ENCODE measurements around the gene AADAT. TPM values are rescaled to one million over a fixed set of nuclear protein-coding genes. Genes with fewer than 3 reads are reported as not detected.

The AADAT gene
- total RNA-seq, 2 donors from 2014 or later: 1.2 to 1.6 TPM

DNA sequence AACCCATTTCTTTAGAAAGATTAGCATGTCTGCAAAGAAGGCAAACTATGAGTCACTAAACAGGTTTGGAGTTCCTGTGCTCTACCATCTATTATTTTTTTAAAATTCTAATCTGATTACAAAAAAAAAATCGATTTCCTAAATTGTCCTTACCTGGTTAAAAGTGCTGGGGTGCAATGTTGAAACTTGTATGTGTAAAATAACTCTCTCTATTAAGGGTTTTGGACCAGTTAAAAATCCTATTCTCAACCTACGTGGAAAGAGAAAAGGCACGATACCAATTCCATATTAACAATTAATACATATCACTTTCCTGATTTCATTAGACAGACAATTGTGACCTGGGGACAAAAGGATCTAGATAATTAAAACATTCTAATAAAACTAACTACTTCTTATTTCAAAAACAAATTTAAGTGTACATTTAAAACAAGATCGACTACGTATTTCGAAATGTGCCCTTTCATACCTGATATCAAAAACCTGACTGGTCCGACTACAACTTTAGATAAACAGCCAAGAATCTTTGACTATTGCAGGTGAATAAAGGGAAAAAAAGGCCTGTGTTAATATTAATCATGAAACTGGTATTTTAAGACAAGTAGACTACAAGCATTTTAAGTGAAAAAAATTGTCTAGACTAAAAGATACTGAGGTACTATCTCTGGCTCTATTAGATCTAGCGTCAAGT lies 21.2 kb downstream of the AADAT start:
- Histone ChIP-seq H3K9me3 (no peaks in the 10 kb centered on the region), H3K4me1 (no peaks in the 10 kb centered on the region), H3K4me3 (no peak overlapping the region), H3K27me3 (no peaks in the 10 kb centered on the region), H3K27ac (no peak overlapping the region), H3K36me3 (peaks cover 7% of the 10 kb centered on the region)
- DNase-seq (ENCODE audit: low spot score): no peak
- TF ChIP-seq, protein P1, sequence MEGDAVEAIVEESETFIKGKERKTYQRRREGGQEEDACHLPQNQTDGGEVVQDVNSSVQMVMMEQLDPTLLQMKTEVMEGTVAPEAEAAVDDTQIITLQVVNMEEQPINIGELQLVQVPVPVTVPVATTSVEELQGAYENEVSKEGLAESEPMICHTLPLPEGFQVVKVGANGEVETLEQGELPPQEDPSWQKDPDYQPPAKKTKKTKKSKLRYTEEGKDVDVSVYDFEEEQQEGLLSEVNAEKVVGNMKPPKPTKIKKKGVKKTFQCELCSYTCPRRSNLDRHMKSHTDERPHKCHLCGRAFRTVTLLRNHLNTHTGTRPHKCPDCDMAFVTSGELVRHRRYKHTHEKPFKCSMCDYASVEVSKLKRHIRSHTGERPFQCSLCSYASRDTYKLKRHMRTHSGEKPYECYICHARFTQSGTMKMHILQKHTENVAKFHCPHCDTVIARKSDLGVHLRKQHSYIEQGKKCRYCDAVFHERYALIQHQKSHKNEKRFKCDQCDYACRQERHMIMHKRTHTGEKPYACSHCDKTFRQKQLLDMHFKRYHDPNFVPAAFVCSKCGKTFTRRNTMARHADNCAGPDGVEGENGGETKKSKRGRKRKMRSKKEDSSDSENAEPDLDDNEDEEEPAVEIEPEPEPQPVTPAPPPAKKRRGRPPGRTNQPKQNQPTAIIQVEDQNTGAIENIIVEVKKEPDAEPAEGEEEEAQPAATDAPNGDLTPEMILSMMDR (IDR thresholded peaks at IDR 0.05): no peak

DNA sequence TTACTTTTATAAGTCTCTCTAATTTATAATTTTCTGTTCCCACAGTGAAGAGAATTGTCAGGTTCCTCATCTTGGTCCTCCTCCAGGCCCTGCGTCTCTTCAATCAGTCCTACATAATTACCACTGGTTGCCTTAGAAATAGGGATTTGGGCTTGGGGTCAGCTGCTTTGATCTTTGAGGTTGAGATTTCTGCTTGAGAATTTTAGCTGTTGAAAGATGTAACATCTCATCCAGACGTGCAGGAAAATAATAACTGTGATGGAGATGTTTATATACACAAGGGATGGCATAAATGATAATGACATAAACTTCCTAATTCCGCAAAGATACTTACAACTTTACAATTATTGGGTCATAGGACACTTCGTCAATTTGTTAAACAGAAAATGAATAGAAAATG lies 30.3 kb downstream of the AADAT start:
- DNase-seq (ENCODE audit: low spot score): no peak
- Histone ChIP-seq H3K4me1 (no peaks in the 10 kb centered on the region), H3K27me3 (no peaks in the 10 kb centered on the region), H3K4me3 (no peak overlapping the region), H3K9me3 (no peaks in the 10 kb centered on the region), H3K27ac (no peak overlapping the region), H3K36me3 (no peaks in the 10 kb centered on the region)
- TF ChIP-seq, protein P1 (IDR thresholded peaks at IDR 0.05): no peak

DNA sequence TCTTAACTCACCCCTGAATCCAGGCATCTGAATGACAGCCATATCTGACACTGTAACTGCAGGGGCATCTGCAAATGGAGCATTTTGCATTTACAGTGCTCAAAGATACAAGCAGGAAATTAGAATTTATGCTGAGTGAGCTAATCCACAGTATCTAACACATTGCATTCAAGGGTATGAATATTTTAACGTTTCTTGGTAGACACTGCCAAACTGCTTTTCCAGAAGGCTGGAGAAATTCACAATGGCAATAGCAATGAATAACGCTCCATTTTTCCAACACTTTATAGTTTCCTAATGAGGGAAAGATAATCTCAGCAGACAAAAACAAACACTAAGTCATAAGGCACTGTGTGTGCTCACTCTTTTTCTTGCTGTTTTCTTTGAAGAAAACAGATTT lies 30.9 kb downstream of the AADAT start:
- Histone ChIP-seq H3K4me1 (no peaks in the 10 kb centered on the region), H3K27ac (no peak overlapping the region), H3K27me3 (no peaks in the 10 kb centered on the region), H3K36me3 (no peaks in the 10 kb centered on the region), H3K9me3 (no peaks in the 10 kb centered on the region), H3K4me3 (no peak overlapping the region)
- TF ChIP-seq, protein P1 (IDR thresholded peaks at IDR 0.05): no peak
- no peak for DNase-seq (ENCODE audit: low spot score)

DNA sequence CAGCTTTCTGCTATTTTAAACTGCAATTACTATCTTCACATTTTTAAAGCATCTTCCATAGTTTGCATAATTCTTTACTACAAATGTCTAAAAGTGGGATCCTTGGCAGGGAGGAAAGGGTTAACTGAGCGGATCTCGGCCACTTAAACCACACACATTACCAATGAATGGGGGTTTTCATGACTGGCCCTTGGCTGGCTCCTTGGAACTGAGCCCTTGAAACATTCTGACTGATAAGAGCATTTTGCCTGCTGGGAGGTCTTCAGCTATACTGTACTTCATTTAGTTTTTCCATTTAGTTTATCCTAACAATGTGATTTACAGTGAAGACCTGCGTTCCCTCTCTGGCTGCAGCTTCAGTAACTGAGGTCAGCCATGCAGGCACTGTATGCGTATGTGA lies 31.9 kb downstream of the AADAT start:
- no peak overlapping the region for H3K27ac ChIP-seq
- DNase-seq (ENCODE audit: low spot score): no peak
- H3K4me1 ChIP-seq: no peaks in the 10 kb centered on the region
- TF ChIP-seq, protein P1 (IDR thresholded peaks at IDR 0.05): no peak
- no peak overlapping the region for H3K4me3 ChIP-seq
- H3K36me3 ChIP-seq: no peaks in the 10 kb centered on the region
- H3K9me3 ChIP-seq: no peaks in the 10 kb centered on the region
- no peaks in the 10 kb centered on the region for H3K27me3 ChIP-seq

DNA sequence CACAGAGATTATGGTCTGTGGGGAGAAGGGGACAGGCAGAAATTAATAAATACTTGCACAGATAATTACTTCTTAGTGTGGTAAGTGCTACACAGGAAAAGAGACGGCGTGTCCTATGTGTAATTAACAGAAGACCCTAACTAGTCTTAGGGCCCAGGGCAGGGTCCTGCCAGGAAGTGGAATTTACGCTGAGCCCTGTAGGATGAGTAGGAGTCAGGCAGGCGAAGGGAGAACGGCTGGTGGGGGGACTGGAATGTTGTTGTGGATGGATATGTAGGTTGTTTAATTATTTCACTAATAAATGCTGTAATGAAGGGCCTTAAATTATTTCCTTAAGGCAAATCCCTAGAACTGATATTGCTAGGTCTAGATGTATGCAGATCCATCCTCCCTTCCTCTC lies 36.8 kb downstream of the AADAT start:
- TF ChIP-seq, protein P1 (IDR thresholded peaks at IDR 0.05): no peak
- no peaks in the 10 kb centered on the region for H3K9me3 ChIP-seq
- no peak overlapping the region for H3K27ac ChIP-seq
- no peaks in the 10 kb centered on the region for H3K27me3 ChIP-seq
- no peaks in the 10 kb centered on the region for H3K4me1 ChIP-seq
- no peaks in the 10 kb centered on the region for H3K36me3 ChIP-seq
- DNase-seq (ENCODE audit: low spot score): no peak
- H3K4me3 ChIP-seq: no peak overlapping the region

DNA sequence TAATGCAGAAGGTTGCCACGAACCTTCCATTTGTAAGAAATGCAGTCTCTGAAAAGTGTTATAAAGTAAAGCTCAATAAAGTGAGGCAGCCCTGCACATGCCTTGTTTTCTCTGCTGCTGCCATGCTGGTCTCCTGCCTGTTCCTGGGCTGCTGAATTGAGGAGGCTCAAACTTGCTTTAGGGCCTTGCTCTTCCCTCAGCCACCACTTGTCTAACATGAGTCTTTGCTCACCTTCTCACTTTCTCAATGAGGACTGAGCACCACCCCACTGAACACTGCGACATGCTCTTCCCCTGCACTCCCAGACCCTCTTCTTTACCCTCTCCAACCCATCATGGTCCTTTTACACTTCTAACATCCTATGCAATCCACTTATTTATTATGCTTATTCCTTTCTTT lies 38.4 kb downstream of the AADAT start:
- no peak overlapping the region for H3K4me3 ChIP-seq
- TF ChIP-seq, protein P1 (IDR thresholded peaks at IDR 0.05): no peak

More for the DNA sequence above, 38.4 kb downstream of the AADAT start:
- H3K36me3 ChIP-seq: no peaks in the 10 kb centered on the region
- no peaks in the 10 kb centered on the region for H3K27me3 ChIP-seq
- no peak overlapping the region for H3K27ac ChIP-seq
- no peak for DNase-seq (ENCODE audit: low spot score)
- no peaks in the 10 kb centered on the region for H3K9me3 ChIP-seq
- H3K4me1 ChIP-seq: no peaks in the 10 kb centered on the region
